ENCODE results near the gene IQSEC2.
A peak's percentile ranks its signal among the peaks of the same experiment; 100 is the strongest.

The IQSEC2 gene

GRCh38 chrX:53283099-53283498 lies 1.7 kb upstream of the IQSEC2 start:
- no peak for TF ChIP-seq CTCF (IDR thresholded peaks at IDR 0.05; ENCODE audit: insufficient read depth, low read length, poor library complexity, severe bottlenecking)
- H3K27me3 ChIP-seq (replicated peaks; ENCODE audit: control insufficient read depth, insufficient read depth, low read length): no peaks in the 10 kb centered on the region
- no peaks in the 10 kb centered on the region for H3K36me3 ChIP-seq (ENCODE audit: control insufficient read depth, insufficient read depth, low read length)
- DNase-seq (ENCODE audit: extremely low read depth, insufficient read length): no peak
- H3K4me3 ChIP-seq (replicated peaks; ENCODE audit: low read depth, low read length): no peak overlapping the region

- Histone ChIP-seq H3K4me3 (replicated peaks; ENCODE audit: low read depth, low read length) (no peak overlapping the region), H3K36me3 (ENCODE audit: control insufficient read depth, insufficient read depth, low read length) (no peaks in the 10 kb centered on the region), H3K27me3 (replicated peaks; ENCODE audit: control insufficient read depth, insufficient read depth, low read length) (no peaks in the 10 kb centered on the region)
- DNase-seq (ENCODE audit: extremely low read depth, insufficient read length): no peak
- TF ChIP-seq CTCF (IDR thresholded peaks at IDR 0.05; ENCODE audit: insufficient read depth, low read length, poor library complexity, severe bottlenecking): no peak
Observed at GRCh38 chrX:53281963-53282695, 745 bp upstream of the IQSEC2 start.

GRCh38 chrX:53280331-53281320 lies 758 bp downstream of the IQSEC2 start:
- H3K36me3 ChIP-seq (ENCODE audit: control insufficient read depth, insufficient read depth, low read length): no peaks in the 10 kb centered on the region
- DNase-seq (ENCODE audit: extremely low read depth, insufficient read length): no peak
- no peak overlapping the region for H3K4me3 ChIP-seq (replicated peaks; ENCODE audit: low read depth, low read length)
- TF ChIP-seq CTCF (IDR thresholded peaks at IDR 0.05; ENCODE audit: insufficient read depth, low read length, poor library complexity, severe bottlenecking): no peak
- H3K27me3 ChIP-seq (replicated peaks; ENCODE audit: control insufficient read depth, insufficient read depth, low read length): no peaks in the 10 kb centered on the region

GRCh38 chrX:53279296-53280237 lies 1.8 kb downstream of the IQSEC2 start:
- no peaks in the 10 kb centered on the region for H3K27me3 ChIP-seq (replicated peaks; ENCODE audit: control insufficient read depth, insufficient read depth, low read length)
- DNase-seq (ENCODE audit: extremely low read depth, insufficient read length): no peak
- H3K36me3 ChIP-seq (ENCODE audit: control insufficient read depth, insufficient read depth, low read length): no peaks in the 10 kb centered on the region
- peak; percentile 33 for TF ChIP-seq CTCF (IDR thresholded peaks at IDR 0.05; ENCODE audit: insufficient read depth, low read length, poor library complexity, severe bottlenecking)
- H3K4me3 ChIP-seq (replicated peaks; ENCODE audit: low read depth, low read length): no peak overlapping the region; the same call in 1 of the 2 replicates

- Histone ChIP-seq H3K27me3 (replicated peaks; ENCODE audit: control insufficient read depth, insufficient read depth, low read length) (peaks cover 1% of the 10 kb centered on the region; the same call in 1 of the 2 replicates), H3K36me3 (ENCODE audit: control insufficient read depth, insufficient read depth, low read length) (no peaks in the 10 kb centered on the region), H3K4me3 (replicated peaks; ENCODE audit: low read depth, low read length) (no peak overlapping the region)
- TF ChIP-seq CTCF (IDR thresholded peaks at IDR 0.05; ENCODE audit: insufficient read depth, low read length, poor library complexity, severe bottlenecking): no peak
- no peak for DNase-seq (ENCODE audit: extremely low read depth, insufficient read length)
Observed at GRCh38 chrX:53272808-53273337, 8.5 kb downstream of the IQSEC2 start.
